Measurements from ENCODE around the gene EFCAB6. TPM values are rescaled to one million over a fixed set of nuclear protein-coding genes. Genes with fewer than 3 reads are reported as not detected.
"Not testable (repeated sequence)": the region's sequence is repeated elsewhere in the genome, so short reads cannot be mapped to it uniquely, and the experiment has no call there.

EFCAB6 gene
- total RNA-seq, 4 donors from 2014 or later = 1.1 to 3.8 (median 2.7) TPM

GRCh38 chr22:43658823-43659222 is 153.3 kb downstream of the EFCAB6 start:
- H3K36me3 ChIP-seq = no peaks in the 10 kb centered on the region
- no peak overlapping the region for H3K4me3 ChIP-seq
- no peak overlapping the region for H3K27ac ChIP-seq
- ATAC-seq = no peak
- no peaks in the 10 kb centered on the region for H3K4me1 ChIP-seq
- no peaks in the 10 kb centered on the region for H3K27me3 ChIP-seq
- no peak for TF ChIP-seq POLR2A (IDR thresholded peaks at IDR 0.05)
- TF ChIP-seq, protein P1, sequence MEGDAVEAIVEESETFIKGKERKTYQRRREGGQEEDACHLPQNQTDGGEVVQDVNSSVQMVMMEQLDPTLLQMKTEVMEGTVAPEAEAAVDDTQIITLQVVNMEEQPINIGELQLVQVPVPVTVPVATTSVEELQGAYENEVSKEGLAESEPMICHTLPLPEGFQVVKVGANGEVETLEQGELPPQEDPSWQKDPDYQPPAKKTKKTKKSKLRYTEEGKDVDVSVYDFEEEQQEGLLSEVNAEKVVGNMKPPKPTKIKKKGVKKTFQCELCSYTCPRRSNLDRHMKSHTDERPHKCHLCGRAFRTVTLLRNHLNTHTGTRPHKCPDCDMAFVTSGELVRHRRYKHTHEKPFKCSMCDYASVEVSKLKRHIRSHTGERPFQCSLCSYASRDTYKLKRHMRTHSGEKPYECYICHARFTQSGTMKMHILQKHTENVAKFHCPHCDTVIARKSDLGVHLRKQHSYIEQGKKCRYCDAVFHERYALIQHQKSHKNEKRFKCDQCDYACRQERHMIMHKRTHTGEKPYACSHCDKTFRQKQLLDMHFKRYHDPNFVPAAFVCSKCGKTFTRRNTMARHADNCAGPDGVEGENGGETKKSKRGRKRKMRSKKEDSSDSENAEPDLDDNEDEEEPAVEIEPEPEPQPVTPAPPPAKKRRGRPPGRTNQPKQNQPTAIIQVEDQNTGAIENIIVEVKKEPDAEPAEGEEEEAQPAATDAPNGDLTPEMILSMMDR (IDR thresholded peaks at IDR 0.05) = no peak
- no peak for TF ChIP-seq EP300 (IDR thresholded peaks at IDR 0.05)
- TF ChIP-seq POLR2AphosphoS5 (IDR thresholded peaks at IDR 0.05) = no peak
- WGBS, 2 donors (ENCODE audit: low coverage in 1 of 2) = 75% methylated on average over 5 of the region's 9 CpGs; no CpG with 5 or more reads in 1 of the 2 donors
- H3K9me3 ChIP-seq = no peaks in the 10 kb centered on the region

DNA sequence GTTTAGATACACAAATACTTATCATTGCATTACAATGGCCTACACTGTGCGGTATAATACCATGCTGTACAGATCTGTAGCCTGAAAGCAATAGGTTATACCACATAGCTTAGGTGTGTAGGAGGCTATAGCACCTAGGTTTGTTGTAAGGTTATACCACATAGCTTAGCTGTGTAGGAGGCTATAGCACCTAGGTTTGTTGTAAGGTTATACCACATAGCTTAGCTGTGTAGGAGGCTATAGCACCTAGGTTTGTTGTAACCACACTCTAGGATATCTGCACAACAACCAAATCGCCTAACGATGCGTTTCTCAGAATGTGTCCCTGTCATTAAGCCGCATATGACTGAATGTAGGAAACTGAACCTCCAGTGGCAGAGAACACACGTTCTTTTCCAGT is 155.5 kb downstream of the EFCAB6 start:
- H3K9me3 ChIP-seq = peaks cover 0 to 16% (median 0%) of the 10 kb centered on the region in 3 donors
- not testable (repeated sequence) for H3K4me3 ChIP-seq, H3K27me3 ChIP-seq, H3K36me3 ChIP-seq, H3K27ac ChIP-seq, ATAC-seq, H3K4me1 ChIP-seq
- WGBS, 2 donors (ENCODE audit: low coverage in 1 of 2) = 66 to 78% methylated on average over 4 to 6 of the region's 6 CpGs

DNA sequence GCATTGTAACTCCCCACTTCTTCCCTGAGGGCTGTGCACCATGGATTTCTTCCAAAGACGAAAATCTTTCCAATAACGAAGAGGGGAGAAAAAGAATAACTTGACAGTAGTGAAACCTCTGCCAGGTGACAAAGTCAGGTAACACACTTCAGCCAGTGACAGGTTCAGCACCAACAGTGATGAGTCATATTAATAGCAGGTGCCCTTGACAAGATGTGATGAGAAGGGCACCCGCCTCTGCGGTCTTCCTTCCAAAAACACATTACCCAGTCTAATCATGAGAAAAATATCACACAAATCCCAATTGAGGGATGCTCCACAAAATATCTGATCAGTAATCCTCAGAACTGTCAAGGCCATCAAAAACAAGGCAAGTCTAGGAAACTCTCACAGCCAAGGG is 157.8 kb downstream of the EFCAB6 start:
- Histone ChIP-seq H3K9me3 (peaks cover 0 to 19% (median 0%) of the 10 kb centered on the region in 3 donors), H3K27ac (no peak overlapping the region), H3K4me1 (no peaks in the 10 kb centered on the region), H3K4me3 (no peak overlapping the region), H3K27me3 (no peaks in the 10 kb centered on the region), H3K36me3 (peaks cover 0 to 8% of the 10 kb centered on the region in 2 donors)
- TF ChIP-seq POLR2AphosphoS5 (IDR thresholded peaks at IDR 0.05) (no peak), POLR2A (IDR thresholded peaks at IDR 0.05) (no peak), EP300 (IDR thresholded peaks at IDR 0.05) (no peak)
- TF ChIP-seq, protein P1 (IDR thresholded peaks at IDR 0.05) = no peak
- WGBS, 2 donors (ENCODE audit: low coverage in 1 of 2) = 88 to 93% methylated on average over 2 to 4 of the region's 4 CpGs
- ATAC-seq = no peak

DNA sequence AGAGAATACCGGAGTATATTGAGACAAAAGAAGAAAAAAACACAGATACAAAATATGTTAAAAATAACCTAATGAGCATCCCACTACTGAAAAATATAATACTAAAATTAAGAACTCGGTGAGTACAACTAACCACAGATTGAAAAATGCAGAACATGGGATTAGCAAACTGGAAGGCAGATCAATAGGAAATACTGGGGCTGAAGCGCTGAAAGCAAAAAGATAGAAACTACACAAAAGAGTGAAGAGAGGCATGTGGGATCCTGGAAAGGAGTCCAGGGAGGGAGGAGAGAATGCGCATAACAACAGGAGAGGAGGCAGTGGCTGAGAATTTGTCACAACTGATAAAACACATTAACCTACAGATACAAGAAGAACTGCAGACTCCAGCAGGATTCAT is 159.3 kb downstream of the EFCAB6 start:
- no peaks in the 10 kb centered on the region for H3K27me3 ChIP-seq
- H3K4me3 ChIP-seq = no peak overlapping the region
- H3K36me3 ChIP-seq = peaks cover 0 to 8% of the 10 kb centered on the region in 2 donors
- ATAC-seq = no peak
- TF ChIP-seq POLR2AphosphoS5 (IDR thresholded peaks at IDR 0.05) = no peak
- no peak for TF ChIP-seq EP300 (IDR thresholded peaks at IDR 0.05)
- TF ChIP-seq, protein P1 (IDR thresholded peaks at IDR 0.05) = no peak
- no peak for TF ChIP-seq POLR2A (IDR thresholded peaks at IDR 0.05)
- H3K4me1 ChIP-seq = no peaks in the 10 kb centered on the region
- 100% methylated on average over 3 to 4 of the region's 4 CpGs for WGBS, 2 donors (ENCODE audit: low coverage in 1 of 2)
- peaks cover 0 to 19% (median 0%) of the 10 kb centered on the region in 3 donors for H3K9me3 ChIP-seq
- no peak overlapping the region for H3K27ac ChIP-seq

DNA sequence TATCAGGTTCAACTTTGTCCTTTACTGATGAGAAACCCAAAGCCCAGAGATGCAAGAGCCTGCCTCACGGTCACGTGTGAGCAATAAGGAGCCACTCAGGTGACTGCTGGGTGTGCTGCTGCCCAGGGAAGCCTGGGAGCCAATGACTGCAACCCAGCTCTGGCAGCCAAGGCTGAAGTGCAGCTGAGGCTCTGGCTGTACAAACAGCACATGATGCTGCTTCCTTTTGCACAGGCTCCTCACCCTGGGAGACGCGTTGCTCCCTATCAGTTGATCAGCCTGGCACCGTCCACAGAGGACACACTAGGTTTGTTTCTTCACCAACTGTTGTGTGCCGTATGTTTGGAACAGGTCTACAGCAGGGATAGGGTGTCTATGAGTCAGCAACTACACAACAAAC is 168.7 kb downstream of the EFCAB6 start:
- TF ChIP-seq POLR2A (IDR thresholded peaks at IDR 0.05) = no peak
- no peak for TF ChIP-seq POLR2AphosphoS5 (IDR thresholded peaks at IDR 0.05)
- TF ChIP-seq, protein P1 (IDR thresholded peaks at IDR 0.05) = no peak
- TF ChIP-seq EP300 (IDR thresholded peaks at IDR 0.05) = no peak
- H3K4me3 ChIP-seq = no peak overlapping the region
- no peak overlapping the region for H3K27ac ChIP-seq
- peaks cover 0 to 20% (median 0%) of the 10 kb centered on the region in 3 donors for H3K9me3 ChIP-seq
- no peaks in the 10 kb centered on the region for H3K27me3 ChIP-seq
- 82 to 93% methylated on average over 2 to 3 of the region's 6 CpGs for WGBS, 2 donors (ENCODE audit: low coverage in 1 of 2)
- no peaks in the 10 kb centered on the region for H3K4me1 ChIP-seq
- no peaks in the 10 kb centered on the region for H3K36me3 ChIP-seq
- no peak for ATAC-seq

Measured in gastroesophageal sphincter (tissue), 4 donors.